Body of pancreas (tissue), 4 donors: Measurements from ENCODE around the gene SLC5A10. TPM values are rescaled to one million over a fixed set of nuclear protein-coding genes. Genes with fewer than 3 reads are reported as not detected.
A peak's percentile ranks its signal among the peaks of the same experiment; 100 is the strongest.

Source experiments
- ATAC-seq: fragments of 150-250 bp; one replicate; pipeline ENCODE4 v1.9.1; 2016
- DNase-seq, 4 donors: peaks; one replicate each; pipeline ENCODE4 v3.0.0-alpha.2; 2019
- H3K27ac ChIP-seq, 4 donors: fragments of 200-600 bp; sonication (generic); 1 replicate in 3 of 4; 2 replicates in 1 of 4; pipeline versions ENCODE4 v1.5.1 to v1.6.1; 2016 to 2019; ENCODE audit warnings: mild to moderate bottlenecking in 1 of 4, mixed read lengths in 1 of 4, moderate library complexity in 1 of 4
- H3K27me3 ChIP-seq, 2 donors: fragments of 200-600 bp; sonication (generic); one replicate each; pipeline ENCODE4 v1.6.0; 2016; ENCODE audit warnings: mild to moderate bottlenecking in 1 of 2
- H3K36me3 ChIP-seq, 2 donors: fragments of 200-600 bp; sonication (generic); replicated peaks in 1 of 2; 2 replicates each; pipeline ENCODE4 v1.5.1; 2016; ENCODE audit warnings: low read depth in 2 of 2; ENCODE audit not compliant: insufficient read depth in 1 of 2
- H3K4me1 ChIP-seq: fragments of 200-600 bp; sonication (generic); one replicate; pipeline ENCODE4 v1.6.0; 2016
- H3K4me3 ChIP-seq, 2 donors: fragments of 200-600 bp; sonication (generic); 1 replicate in 1 of 2; 2 replicates in 1 of 2; pipeline ENCODE4 v1.5.1; 2016 to 2019
- H3K9me3 ChIP-seq, 3 donors: fragments of 200-600 bp; sonication (generic); 1 replicate in 2 of 3; 2 replicates in 1 of 3; pipeline ENCODE4 v1.5.1; 2016
- POLR2A ChIP-seq, 3 donors: fragments of 450-650 bp; IDR thresholded peaks; one replicate each; pipeline ENCODE4 v1.6.1; 2016; ENCODE audit warnings: antibody characterized with exemption in 3 of 3, mild to moderate bottlenecking in 2 of 3
- WGBS, 2 donors: methylation state at CpG; one replicate each; pipeline ENCODE4 v1.1.5; 2017; 5-methylcytosine and 5-hydroxymethylcytosine counted together
- intact Hi-C: fragments of 100-400 bp; cut with DNase I; formaldehyde crosslinking; loops from one replicate; pipeline ENCODE4 v1.15.1; 2023
- total RNA-seq, 2 donors: library from RNA; depleted of rRNA; stranded (reverse); fragments of >200 nt; gene quantifications; one replicate each; pipeline ENCODE4 v1.1.0, GENCODE V29; 2016
- TF ChIP-seq, protein P1 (sequence below), 7 experiments: fragments of 450-650 bp in 4 of 7; fragments of 200-600 bp in 3 of 7; sonication (generic) in 3 of 7; IDR thresholded peaks; one replicate each; pipeline ENCODE4 v1.5.1; 2016 to 2019; ENCODE audit warnings: antibody characterized with exemption in 7 of 7

SLC5A10 gene
- total RNA-seq, result not detected

- ATAC-seq, result no peak
- Histone ChIP-seq H3K4me3 (no peak within 1 kb of the TSS), H3K36me3 (no peaks in the 10 kb centered on the region), H3K27me3 (no peaks in the 10 kb centered on the region), H3K9me3 (no peaks in the 10 kb centered on the region), H3K27ac (peak within 1 kb of the TSS; percentile 33 to 68 (median 52)), H3K4me1 (peaks cover 15% of the 10 kb centered on the region)
- DNase-seq, result no peak
- WGBS, 2 donors, result 80 to 90% methylated on average over 4 to 16 of the region's 17 CpGs
- TF ChIP-seq, protein P1, sequence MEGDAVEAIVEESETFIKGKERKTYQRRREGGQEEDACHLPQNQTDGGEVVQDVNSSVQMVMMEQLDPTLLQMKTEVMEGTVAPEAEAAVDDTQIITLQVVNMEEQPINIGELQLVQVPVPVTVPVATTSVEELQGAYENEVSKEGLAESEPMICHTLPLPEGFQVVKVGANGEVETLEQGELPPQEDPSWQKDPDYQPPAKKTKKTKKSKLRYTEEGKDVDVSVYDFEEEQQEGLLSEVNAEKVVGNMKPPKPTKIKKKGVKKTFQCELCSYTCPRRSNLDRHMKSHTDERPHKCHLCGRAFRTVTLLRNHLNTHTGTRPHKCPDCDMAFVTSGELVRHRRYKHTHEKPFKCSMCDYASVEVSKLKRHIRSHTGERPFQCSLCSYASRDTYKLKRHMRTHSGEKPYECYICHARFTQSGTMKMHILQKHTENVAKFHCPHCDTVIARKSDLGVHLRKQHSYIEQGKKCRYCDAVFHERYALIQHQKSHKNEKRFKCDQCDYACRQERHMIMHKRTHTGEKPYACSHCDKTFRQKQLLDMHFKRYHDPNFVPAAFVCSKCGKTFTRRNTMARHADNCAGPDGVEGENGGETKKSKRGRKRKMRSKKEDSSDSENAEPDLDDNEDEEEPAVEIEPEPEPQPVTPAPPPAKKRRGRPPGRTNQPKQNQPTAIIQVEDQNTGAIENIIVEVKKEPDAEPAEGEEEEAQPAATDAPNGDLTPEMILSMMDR (IDR thresholded peaks at IDR 0.05), result no peak
- no peak for TF ChIP-seq POLR2A (IDR thresholded peaks at IDR 0.05)
- intact Hi-C loops, result no loop called here
Measured at GRCh38 chr17:18951941-18952842, at the start of gene SLC5A10. Gene SLC5A10 (plus strand): TSS chr17:18952165. CDS start chr17:18952206, 41 bp downstream.

DNA sequence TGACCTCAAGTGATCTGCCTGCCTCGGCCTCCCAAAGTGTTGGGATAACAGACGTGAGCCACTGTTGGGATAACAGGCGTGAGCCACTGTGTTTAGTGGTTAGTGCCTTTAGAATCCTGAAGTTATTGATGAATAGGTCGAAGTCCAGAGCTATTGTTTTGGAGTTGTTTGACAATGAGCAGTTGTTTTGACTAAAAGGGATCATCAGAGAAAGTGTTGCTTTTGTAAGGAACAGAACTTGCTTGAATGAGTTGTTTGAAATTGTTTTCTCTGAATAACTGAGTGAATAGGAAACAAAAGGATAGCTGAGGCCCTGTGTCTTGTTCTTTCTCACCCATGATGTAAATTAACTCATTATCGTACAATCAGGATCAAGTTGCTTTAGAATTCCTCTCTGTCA is 47.5 kb upstream of the SLC5A10 start:
- Histone ChIP-seq H3K4me1 (no peaks in the 10 kb centered on the region), H3K4me3 (no peak overlapping the region), H3K36me3 (peaks cover 0 to 7% of the 10 kb centered on the region in 2 donors), H3K27ac (no peak overlapping the region), H3K9me3 (no peaks in the 10 kb centered on the region), H3K27me3 (no peaks in the 10 kb centered on the region)
- ATAC-seq, result no peak
- TF ChIP-seq, protein P1 (IDR thresholded peaks at IDR 0.05), result no peak
- TF ChIP-seq POLR2A (IDR thresholded peaks at IDR 0.05), result no peak
- no peak for DNase-seq
- intact Hi-C loops, result no loop called here
- 92 to 99% methylated on average over 5 of the region's 5 CpGs for WGBS, 2 donors

DNA sequence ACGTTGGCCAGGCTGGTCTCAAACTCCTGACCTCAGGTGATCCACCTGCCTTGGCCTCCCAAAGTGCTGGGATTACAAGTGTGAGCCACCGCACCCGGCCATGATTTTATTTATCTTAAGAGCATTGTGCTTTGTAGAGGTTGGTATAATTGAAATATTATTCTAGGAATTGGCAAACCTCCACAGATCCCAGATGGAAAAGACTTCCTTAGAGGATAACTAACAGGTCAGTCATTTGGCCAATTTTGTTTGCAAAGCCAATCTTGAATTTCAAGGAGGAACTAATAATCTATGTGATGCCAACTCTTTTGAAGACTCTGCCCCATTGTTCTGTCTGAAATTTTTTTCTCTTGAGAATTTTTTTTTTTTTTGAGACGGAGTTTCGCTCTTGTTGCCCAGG is 46.7 kb upstream of the SLC5A10 start:
- DNase-seq, result no peak
- Histone ChIP-seq H3K9me3 (no peaks in the 10 kb centered on the region), H3K36me3 (peaks cover 0 to 7% of the 10 kb centered on the region in 2 donors), H3K4me1 (no peaks in the 10 kb centered on the region), H3K27me3 (no peaks in the 10 kb centered on the region), H3K27ac (no peak overlapping the region), H3K4me3 (no peak overlapping the region)
- WGBS, 2 donors, result 76 to 90% methylated on average over 5 of the region's 5 CpGs
- intact Hi-C loops, result no loop called here
- TF ChIP-seq, protein P1 (IDR thresholded peaks at IDR 0.05), result no peak
- no peak for TF ChIP-seq POLR2A (IDR thresholded peaks at IDR 0.05)
- no peak for ATAC-seq

DNA sequence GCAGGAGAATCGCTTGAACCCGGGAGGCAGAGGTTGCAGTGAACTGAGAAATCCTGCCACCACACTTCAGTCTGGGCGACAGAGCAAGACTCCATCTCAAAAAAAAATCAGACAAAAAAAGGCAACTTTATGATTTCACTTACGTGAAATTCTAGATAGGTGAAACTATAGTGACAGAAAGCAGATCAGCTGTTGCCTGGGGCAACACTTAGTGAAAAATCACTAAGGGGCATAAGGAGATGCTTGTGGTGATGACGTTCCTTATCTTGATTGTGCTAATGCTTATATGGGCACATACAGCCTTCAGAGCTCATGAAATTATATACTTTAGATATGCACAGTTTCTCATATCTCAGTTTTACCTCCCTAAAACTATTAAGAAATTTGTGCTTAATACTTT is 41.6 kb upstream of the SLC5A10 start:
- Histone ChIP-seq H3K27me3 (no peaks in the 10 kb centered on the region), H3K4me1 (no peaks in the 10 kb centered on the region), H3K27ac (no peak overlapping the region), H3K36me3 (peaks cover 0 to 10% of the 10 kb centered on the region in 2 donors), H3K4me3 (no peak overlapping the region), H3K9me3 (no peaks in the 10 kb centered on the region)
- intact Hi-C loops, result loop anchor here (10.0 kb wide), 1 partner anchor 46 kb away; no protein-coding TSS in a partner anchor
- TF ChIP-seq, protein P1 (IDR thresholded peaks at IDR 0.05), result no peak
- TF ChIP-seq POLR2A (IDR thresholded peaks at IDR 0.05), result no peak
- WGBS, 2 donors, result 92 to 95% methylated on average over 5 of the region's 5 CpGs
- ATAC-seq (no peak), DNase-seq (no peak)
